Neural progenitor cell (in vitro differentiated cells): ENCODE measurements around the gene LMBR1L.

ENCODE experiments used
- CTCF ChIP-seq: fragments of 200-600 bp; sonication (generic); IDR thresholded peaks from 2 replicates; pipeline ENCODE4 v1.5.1; 2017; ENCODE audit warnings: antibody characterized with exemption, mild to moderate bottlenecking
- EZH2 ChIP-seq: fragments of 200-600 bp; sonication (generic); IDR thresholded peaks from 2 replicates; pipeline ENCODE4 v1.6.1; 2017; ENCODE audit warnings: antibody characterized with exemption, mild to moderate bottlenecking, moderate library complexity
- EZH2phosphoT487 ChIP-seq: fragments of 200-600 bp; sonication (generic); IDR thresholded peaks from 2 replicates; pipeline ENCODE4 v1.6.1; 2017; ENCODE audit warnings: antibody characterized with exemption

DNA sequence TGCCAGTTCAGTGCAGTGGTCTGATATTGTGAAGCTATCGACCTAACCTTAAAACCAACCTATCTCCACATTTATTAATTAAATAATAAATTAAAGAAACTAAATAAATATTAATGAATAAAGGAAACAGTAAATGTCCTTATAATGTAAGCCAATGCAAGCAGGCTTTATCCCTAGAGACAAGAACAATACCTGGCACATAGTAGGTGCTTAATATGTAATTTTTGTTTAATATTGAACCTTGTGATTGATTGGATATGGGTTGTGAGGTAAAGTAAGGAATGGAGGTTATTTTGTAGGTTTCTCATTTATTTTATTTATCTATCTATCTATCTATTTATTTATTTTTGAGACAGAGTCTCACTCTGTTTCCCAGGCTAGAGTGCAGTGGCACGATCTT lies 28.4 kb upstream of the LMBR1L start:
- no peak for TF ChIP-seq CTCF
- no peak for TF ChIP-seq EZH2
- no peak for TF ChIP-seq EZH2phosphoT487
